DND-41 (cell line): ENCODE measurements around the gene MFSD6.

ENCODE experiments used
- EZH2 ChIP-seq: IDR thresholded peaks from 3 replicates; pipeline ENCODE4 v1.6.1; 2012; ENCODE audit warnings: borderline replicate concordance, low read depth, mild to moderate bottlenecking, moderate library complexity, low read length, inconsistent platforms; ENCODE audit not compliant: severe bottlenecking
- TF ChIP-seq, protein P1 (sequence below): IDR thresholded peaks from 2 replicates; pipeline ENCODE4 v1.5.1; 2012; ENCODE audit warnings: borderline replicate concordance, low read length, moderate library complexity, mild to moderate bottlenecking; ENCODE audit not compliant: poor library complexity, severe bottlenecking; ENCODE audit errors: extremely low read depth

GRCh38 chr2:190454795-190455194 lies 46.6 kb downstream of the MFSD6 start:
- TF ChIP-seq, protein P1, sequence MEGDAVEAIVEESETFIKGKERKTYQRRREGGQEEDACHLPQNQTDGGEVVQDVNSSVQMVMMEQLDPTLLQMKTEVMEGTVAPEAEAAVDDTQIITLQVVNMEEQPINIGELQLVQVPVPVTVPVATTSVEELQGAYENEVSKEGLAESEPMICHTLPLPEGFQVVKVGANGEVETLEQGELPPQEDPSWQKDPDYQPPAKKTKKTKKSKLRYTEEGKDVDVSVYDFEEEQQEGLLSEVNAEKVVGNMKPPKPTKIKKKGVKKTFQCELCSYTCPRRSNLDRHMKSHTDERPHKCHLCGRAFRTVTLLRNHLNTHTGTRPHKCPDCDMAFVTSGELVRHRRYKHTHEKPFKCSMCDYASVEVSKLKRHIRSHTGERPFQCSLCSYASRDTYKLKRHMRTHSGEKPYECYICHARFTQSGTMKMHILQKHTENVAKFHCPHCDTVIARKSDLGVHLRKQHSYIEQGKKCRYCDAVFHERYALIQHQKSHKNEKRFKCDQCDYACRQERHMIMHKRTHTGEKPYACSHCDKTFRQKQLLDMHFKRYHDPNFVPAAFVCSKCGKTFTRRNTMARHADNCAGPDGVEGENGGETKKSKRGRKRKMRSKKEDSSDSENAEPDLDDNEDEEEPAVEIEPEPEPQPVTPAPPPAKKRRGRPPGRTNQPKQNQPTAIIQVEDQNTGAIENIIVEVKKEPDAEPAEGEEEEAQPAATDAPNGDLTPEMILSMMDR = no peak
- TF ChIP-seq EZH2 = no peak
